Islet precursor cell (in vitro differentiated cells): ENCODE data around the gene RPL15.

Experiments used
- DNase-seq: peaks from one replicate; pipeline ENCODE4 v3.0.0-alpha.2; 2018

RPL15 gene

DNA sequence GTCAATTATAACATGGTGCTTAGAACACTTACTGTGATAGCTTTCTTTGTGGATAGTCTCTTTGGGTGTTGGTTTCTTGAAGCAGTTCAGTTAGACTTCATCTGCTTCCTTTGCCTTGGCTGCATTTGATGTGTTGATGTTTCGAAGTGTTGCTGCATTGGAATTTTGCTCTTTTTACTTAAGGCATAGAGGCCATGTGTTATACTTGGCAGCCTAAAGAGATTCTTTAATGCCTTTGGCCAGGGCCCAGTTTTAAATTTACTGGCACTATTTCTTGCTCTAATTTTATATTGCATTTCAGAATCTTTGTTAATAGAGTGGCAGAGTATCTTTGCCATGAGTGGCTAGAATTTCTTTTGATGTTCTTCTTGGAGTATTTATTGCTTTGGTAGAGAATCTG lies 49.4 kb downstream of the RPL15 start:
- DNase-seq = no peak

DNA sequence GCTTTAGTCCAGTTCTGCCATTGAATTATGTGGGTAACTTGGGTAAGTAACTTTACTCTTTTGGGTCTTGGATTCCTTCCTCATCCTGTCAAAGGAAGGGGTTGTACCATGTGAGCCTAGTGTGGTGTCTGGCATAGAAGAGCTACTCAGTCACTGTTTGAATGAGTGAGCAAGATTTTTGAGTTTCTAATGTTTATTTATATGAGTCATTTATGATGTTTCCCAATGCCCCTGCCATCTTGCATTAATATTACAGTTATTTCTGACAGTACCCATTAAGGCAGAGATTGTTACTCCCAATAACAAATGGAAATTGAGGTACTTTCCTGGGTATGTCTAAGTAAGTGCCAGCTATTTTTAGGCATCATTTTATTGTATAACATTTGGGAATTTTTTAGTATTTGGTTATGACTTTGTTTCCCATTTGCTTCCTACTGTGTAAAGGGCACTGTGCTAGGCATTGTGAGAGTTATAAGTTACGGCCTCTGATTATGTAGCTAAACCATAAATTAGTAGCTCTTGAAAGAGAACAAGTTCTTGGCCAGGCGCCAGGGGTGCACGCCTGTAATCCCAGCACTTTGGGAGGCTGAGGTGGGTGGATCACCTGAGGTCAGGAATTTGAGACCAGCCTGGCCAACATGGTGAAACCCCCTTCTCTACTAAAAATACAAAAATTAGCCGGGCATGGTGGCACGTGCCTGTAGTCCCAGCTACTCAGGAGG lies 51.7 kb downstream of the RPL15 start:
- DNase-seq = no peak

DNA sequence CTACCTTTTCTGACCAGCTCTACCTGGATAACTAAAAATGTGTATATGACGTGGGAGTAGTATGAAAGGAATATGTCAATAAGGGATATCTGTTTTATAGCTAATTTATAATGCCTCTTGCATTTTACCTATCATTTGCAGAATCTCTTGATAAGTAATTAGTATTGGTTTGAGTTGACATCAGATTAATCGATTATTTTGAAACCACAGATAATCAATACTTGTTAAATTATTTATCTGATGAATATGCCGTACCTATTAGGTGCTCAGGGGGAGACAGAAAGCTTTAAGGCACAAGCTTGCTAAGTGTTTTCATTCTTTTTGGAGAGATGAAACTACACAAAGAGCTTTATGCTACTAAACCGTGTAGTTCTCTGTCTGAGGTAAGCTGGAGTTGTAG lies 52.5 kb downstream of the RPL15 start:
- DNase-seq = no peak
